Loucy (cell line): Measurements from ENCODE around the gene RET.

Source experiments
- H2AFZ ChIP-seq: fragments of 200-600 bp; sonication (generic); 2 replicates; pipeline ENCODE4 v1.6.0; 2016; ENCODE audit warnings: antibody characterized with exemption, mild to moderate bottlenecking, low read length, moderate library complexity
- H3F3A ChIP-seq: fragments of 200-600 bp; 2 replicates; pipeline ENCODE4 v1.6.0; 2016; ENCODE audit warnings: antibody characterized with exemption, low read depth, mild to moderate bottlenecking
- H3K27me3 ChIP-seq: fragments of 200-600 bp; sonication (generic); 2 replicates; pipeline ENCODE4 v1.6.1; 2014; ENCODE audit warnings: low read length, mild to moderate bottlenecking; ENCODE audit not compliant: insufficient read depth, poor library complexity, severe bottlenecking
- H3K36me3 ChIP-seq: fragments of 200-600 bp; sonication (generic); 2 replicates; pipeline ENCODE4 v1.6.1; 2016; ENCODE audit warnings: low read length; ENCODE audit not compliant: insufficient read depth
- H3K4me1 ChIP-seq: fragments of 200-600 bp; sonication (generic); 2 replicates; pipeline ENCODE4 v1.5.1; 2014; ENCODE audit warnings: low read length, mild to moderate bottlenecking; ENCODE audit not compliant: insufficient read depth, poor library complexity, severe bottlenecking
- H3K4me2 ChIP-seq: fragments of 200-600 bp; sonication (generic); 2 replicates; pipeline ENCODE4 v1.6.0; 2014; ENCODE audit warnings: antibody characterized with exemption, low read length, low read depth, mild to moderate bottlenecking; ENCODE audit not compliant: poor library complexity, severe bottlenecking
- H3K4me3 ChIP-seq: fragments of 200-600 bp; sonication (generic); 2 replicates; pipeline ENCODE4 v1.5.1; 2014; ENCODE audit warnings: low read length, mild to moderate bottlenecking, mixed read lengths; ENCODE audit not compliant: poor library complexity, severe bottlenecking
- H3K79me2 ChIP-seq: fragments of 200-600 bp; sonication (generic); 2 replicates; pipeline ENCODE4 v1.6.1; 2014; ENCODE audit warnings: low read length; ENCODE audit not compliant: insufficient read depth
- H3K9ac ChIP-seq: fragments of 200-600 bp; sonication (generic); 2 replicates; pipeline ENCODE4 v1.6.0; 2014; ENCODE audit warnings: mild to moderate bottlenecking, low read depth, low read length, moderate library complexity; ENCODE audit not compliant: poor library complexity, severe bottlenecking
- H3K9me2 ChIP-seq: fragments of 200-600 bp; sonication (generic); replicated peaks from 2 replicates; pipeline ENCODE4 v1.6.1; 2016; ENCODE audit warnings: low read depth, low read length, mixed read lengths
- H3K9me3 ChIP-seq: fragments of 200-600 bp; sonication (generic); 2 replicates; pipeline ENCODE4 v1.6.1; 2014; ENCODE audit warnings: mild to moderate bottlenecking, antibody characterized with exemption, low read length, low read depth; ENCODE audit not compliant: insufficient read depth
- H4K20me1 ChIP-seq: fragments of 200-600 bp; sonication (generic); 2 replicates; pipeline ENCODE4 v1.6.0; 2014; ENCODE audit warnings: antibody characterized with exemption, low read length, mild to moderate bottlenecking; ENCODE audit not compliant: insufficient read depth, poor library complexity, severe bottlenecking
- EZH2phosphoT487 ChIP-seq: fragments of 200-600 bp; IDR thresholded peaks from 2 replicates; pipeline ENCODE4 v1.6.1; 2018; ENCODE audit warnings: antibody characterized with exemption, mild to moderate bottlenecking, moderate library complexity, borderline replicate concordance
- TF ChIP-seq, protein P1 (sequence below): fragments of 200-600 bp; sonication (generic); conservative IDR thresholded peaks from 2 replicates; pipeline ENCODE4 v1.5.1; 2014; ENCODE audit warnings: mild to moderate bottlenecking, antibody characterized with exemption, low read length

RET gene

DNA sequence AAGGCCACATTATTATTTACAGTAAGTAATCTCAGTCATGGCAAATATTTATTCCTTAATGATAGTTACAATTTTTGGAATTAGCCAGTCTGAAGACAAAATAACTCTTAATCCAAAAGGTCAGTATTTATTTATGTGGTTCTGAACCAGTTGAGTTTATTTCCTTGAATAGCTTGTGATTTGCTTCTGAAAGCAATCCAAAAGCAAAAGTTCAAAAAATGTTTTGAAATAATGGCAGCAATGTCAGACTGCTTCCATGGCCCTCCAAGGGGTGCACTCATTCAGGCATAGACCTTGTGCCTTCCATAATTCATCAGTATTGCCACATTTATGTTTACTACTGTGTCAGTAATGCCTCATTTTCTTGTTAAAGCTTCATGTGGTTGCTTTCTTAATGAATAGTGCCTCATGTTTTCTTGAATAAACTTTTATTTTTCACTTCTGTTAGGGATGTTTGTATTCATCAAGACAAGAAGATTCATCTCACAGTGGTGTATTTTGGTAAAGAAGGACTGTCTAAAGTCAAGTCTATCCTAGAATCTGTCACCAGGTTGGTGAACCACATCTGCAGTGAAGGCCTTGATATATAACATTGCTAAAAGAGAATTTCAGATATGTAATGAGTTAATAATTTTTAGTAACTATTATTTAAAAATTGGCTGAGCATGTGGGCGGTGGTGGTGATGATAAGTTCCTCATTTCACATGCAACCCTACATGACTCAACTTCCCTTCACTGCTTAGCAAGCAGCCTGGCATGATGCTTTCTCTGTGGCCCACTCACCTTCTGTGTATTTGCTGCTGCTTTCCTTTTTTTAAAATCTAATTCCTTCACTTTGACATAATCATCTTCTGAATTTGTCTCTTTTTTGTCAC, 83.4 kb downstream of the RET start:
- peaks cover 29% of the 10 kb centered on the region; the same call in 1 of the 2 replicates for H3K36me3 ChIP-seq
- H3F3A ChIP-seq, result no peaks in the 10 kb centered on the region
- H3K4me2 ChIP-seq, result no peak overlapping the region
- no peaks in the 10 kb centered on the region for H3K9me3 ChIP-seq
- peaks cover 19% of the 10 kb centered on the region for H3K4me1 ChIP-seq
- no peak overlapping the region for H3K4me3 ChIP-seq
- TF ChIP-seq, protein P1, sequence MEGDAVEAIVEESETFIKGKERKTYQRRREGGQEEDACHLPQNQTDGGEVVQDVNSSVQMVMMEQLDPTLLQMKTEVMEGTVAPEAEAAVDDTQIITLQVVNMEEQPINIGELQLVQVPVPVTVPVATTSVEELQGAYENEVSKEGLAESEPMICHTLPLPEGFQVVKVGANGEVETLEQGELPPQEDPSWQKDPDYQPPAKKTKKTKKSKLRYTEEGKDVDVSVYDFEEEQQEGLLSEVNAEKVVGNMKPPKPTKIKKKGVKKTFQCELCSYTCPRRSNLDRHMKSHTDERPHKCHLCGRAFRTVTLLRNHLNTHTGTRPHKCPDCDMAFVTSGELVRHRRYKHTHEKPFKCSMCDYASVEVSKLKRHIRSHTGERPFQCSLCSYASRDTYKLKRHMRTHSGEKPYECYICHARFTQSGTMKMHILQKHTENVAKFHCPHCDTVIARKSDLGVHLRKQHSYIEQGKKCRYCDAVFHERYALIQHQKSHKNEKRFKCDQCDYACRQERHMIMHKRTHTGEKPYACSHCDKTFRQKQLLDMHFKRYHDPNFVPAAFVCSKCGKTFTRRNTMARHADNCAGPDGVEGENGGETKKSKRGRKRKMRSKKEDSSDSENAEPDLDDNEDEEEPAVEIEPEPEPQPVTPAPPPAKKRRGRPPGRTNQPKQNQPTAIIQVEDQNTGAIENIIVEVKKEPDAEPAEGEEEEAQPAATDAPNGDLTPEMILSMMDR, result no peak
- no peak for TF ChIP-seq EZH2phosphoT487
- peaks cover 61% of the 10 kb centered on the region for H3K79me2 ChIP-seq
- no peaks in the 10 kb centered on the region for H3K9me2 ChIP-seq
- no peak overlapping the region for H2AFZ ChIP-seq
- no peaks in the 10 kb centered on the region for H3K27me3 ChIP-seq
- peaks cover 9% of the 10 kb centered on the region for H4K20me1 ChIP-seq
- no peak overlapping the region for H3K9ac ChIP-seq

DNA sequence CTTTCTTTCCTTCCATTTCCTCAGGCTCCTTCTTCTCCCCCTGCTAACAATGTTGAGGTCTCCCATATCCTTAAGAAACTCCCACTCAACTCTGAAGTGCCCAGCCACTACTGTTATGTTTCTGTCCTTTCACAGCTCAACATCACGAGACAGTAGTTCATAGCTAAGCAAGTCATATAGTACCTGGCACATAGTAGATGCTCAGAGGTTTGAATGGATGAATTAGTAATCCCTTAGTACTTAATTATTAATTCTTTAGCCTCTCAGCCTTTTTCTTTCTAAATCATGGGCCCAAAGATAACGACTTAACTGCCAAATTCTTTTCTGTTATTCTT, 84.0 kb downstream of the RET start:
- no peak overlapping the region for H3K9ac ChIP-seq
- peaks cover 55% of the 10 kb centered on the region for H3K79me2 ChIP-seq
- H3K27me3 ChIP-seq, result no peaks in the 10 kb centered on the region
- H3K4me3 ChIP-seq, result no peak overlapping the region
- peaks cover 9% of the 10 kb centered on the region for H4K20me1 ChIP-seq
- TF ChIP-seq, protein P1, result no peak
- TF ChIP-seq EZH2phosphoT487, result no peak
- peaks cover 29% of the 10 kb centered on the region; the same call in 1 of the 2 replicates for H3K36me3 ChIP-seq
- peaks cover 19% of the 10 kb centered on the region for H3K4me1 ChIP-seq
- no peaks in the 10 kb centered on the region for H3K9me2 ChIP-seq
- H3K9me3 ChIP-seq, result no peaks in the 10 kb centered on the region
- no peak overlapping the region for H3K4me2 ChIP-seq
- H3F3A ChIP-seq, result no peaks in the 10 kb centered on the region
- no peak overlapping the region for H2AFZ ChIP-seq

DNA sequence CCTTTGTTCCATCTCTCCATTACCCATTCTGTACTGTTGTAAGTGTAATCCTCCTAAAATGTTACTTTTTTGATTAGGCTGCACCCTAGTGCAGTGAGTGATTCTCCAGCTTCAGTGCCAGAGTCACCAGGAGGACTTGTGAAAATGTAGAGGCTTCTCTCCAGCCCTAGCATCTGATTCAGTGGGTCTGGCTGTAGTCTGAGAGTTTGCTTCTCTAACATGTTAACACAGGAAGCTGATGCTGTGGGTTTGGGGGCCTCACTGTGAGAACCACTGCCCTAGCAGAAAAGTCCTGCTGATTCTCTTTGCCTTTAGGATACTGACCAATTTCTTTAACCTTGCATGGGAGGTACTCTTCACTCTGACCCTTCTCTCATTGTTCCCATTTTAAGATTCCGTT, 85.7 kb downstream of the RET start:
- Histone ChIP-seq H3K9me2 (no peaks in the 10 kb centered on the region), H3K4me3 (no peak overlapping the region), H3K9ac (no peak overlapping the region), H4K20me1 (peaks cover 4% of the 10 kb centered on the region), H3K4me2 (peak overlapping the region; percentile 2), H3K27me3 (no peaks in the 10 kb centered on the region), H3K36me3 (peaks cover 29% of the 10 kb centered on the region; the same call in 1 of the 2 replicates), H3F3A (no peaks in the 10 kb centered on the region), H2AFZ (no peak overlapping the region), H3K4me1 (peaks cover 23% of the 10 kb centered on the region), H3K79me2 (peaks cover 38% of the 10 kb centered on the region), H3K9me3 (no peaks in the 10 kb centered on the region)
- TF ChIP-seq EZH2phosphoT487, result no peak
- TF ChIP-seq, protein P1, result no peak
